Ishikawa (cell line): ENCODE data around the gene KCNG2.

ENCODE experiments used
- CREB1 ChIP-seq: IDR thresholded peaks from 2 replicates; pipeline ENCODE4 v1.6.1; 2012; ENCODE audit warnings: low read depth
- EGR1 ChIP-seq: IDR thresholded peaks from 2 replicates; pipeline ENCODE4 v1.6.1; 2012
- EP300 ChIP-seq: IDR thresholded peaks from 2 replicates; pipeline ENCODE4 v1.6.1; 2012; ENCODE audit warnings: borderline replicate concordance
- FOXM1 ChIP-seq: IDR thresholded peaks from 2 replicates; pipeline ENCODE4 v1.6.1; 2012; ENCODE audit warnings: low read depth, borderline replicate concordance
- MAX ChIP-seq: IDR thresholded peaks from 2 replicates; pipeline ENCODE4 v1.6.1; 2012
- RAD21 ChIP-seq: IDR thresholded peaks from 2 replicates; pipeline ENCODE4 v1.6.1; 2012; ENCODE audit warnings: low read depth
- REST ChIP-seq: IDR thresholded peaks from 2 replicates; pipeline ENCODE4 v1.6.1; 2012; ENCODE audit warnings: low read depth, mild to moderate bottlenecking
- TAF1 ChIP-seq: IDR thresholded peaks from 2 replicates; pipeline ENCODE4 v1.6.1; 2012; ENCODE audit warnings: low read depth, mild to moderate bottlenecking
- TCF12 ChIP-seq: IDR thresholded peaks from 2 replicates; pipeline ENCODE4 v1.6.1; 2012; ENCODE audit warnings: low read depth
- USF1 ChIP-seq: IDR thresholded peaks from 2 replicates; pipeline ENCODE4 v1.6.1; 2012
- YY1 ChIP-seq: IDR thresholded peaks from 2 replicates; pipeline ENCODE4 v1.6.1; 2012; ENCODE audit warnings: low read depth
- ZBTB7A ChIP-seq: IDR thresholded peaks from 2 replicates; pipeline ENCODE4 v1.6.1; 2012; ENCODE audit warnings: low read depth

- TF ChIP-seq YY1: no peak
- no peak for TF ChIP-seq RAD21
- TF ChIP-seq ZBTB7A: no peak
- no peak for TF ChIP-seq TAF1
- TF ChIP-seq REST: no peak
- no peak for TF ChIP-seq CREB1
- TF ChIP-seq EGR1: no peak
- no peak for TF ChIP-seq MAX
- no peak for TF ChIP-seq EP300
- no peak for TF ChIP-seq USF1
- no peak for TF ChIP-seq FOXM1
- no peak for TF ChIP-seq TCF12
Observed at GRCh38 chr18:79905993-79906392, 108.3 kb downstream of the KCNG2 start.
